Transverse colon (tissue), 4 donors: ENCODE results near the gene BTBD10. TPM values are rescaled to one million over a fixed set of nuclear protein-coding genes. Genes with fewer than 3 reads are reported as not detected.
"Not testable (repeated sequence)": the region's sequence is repeated elsewhere in the genome, so short reads cannot be mapped to it uniquely, and the experiment has no call there.

Source experiments
- DNase-seq: peaks from one replicate; pipeline ENCODE4 v3.0.0-alpha.2; 2019
- H3K27ac ChIP-seq, 4 donors: fragments of 200-600 bp; sonication (generic); 2 replicates each; pipeline ENCODE4 v1.5.1; 2016 to 2018; ENCODE audit warnings: inconsistent platforms in 4 of 4
- H3K27me3 ChIP-seq: fragments of 200-600 bp; sonication (generic); 2 replicates; pipeline ENCODE4 v1.5.1; 2017; ENCODE audit warnings: inconsistent platforms
- H3K36me3 ChIP-seq, 4 donors: fragments of 200-600 bp; sonication (generic); 2 replicates each; pipeline ENCODE4 v1.5.1; 2017 to 2019; ENCODE audit warnings: inconsistent platforms in 4 of 4
- H3K4me1 ChIP-seq, 4 donors: fragments of 200-600 bp; sonication (generic); 2 replicates each; pipeline ENCODE4 v1.5.1; 2017 to 2020; ENCODE audit warnings: inconsistent platforms in 4 of 4
- H3K4me3 ChIP-seq, 4 donors: fragments of 200-600 bp; sonication (generic); 1 replicate in 1 of 4; 2 replicates in 3 of 4; pipeline versions ENCODE4 v1.5.1 to v1.6.1; 2017 to 2019; ENCODE audit warnings: inconsistent platforms in 4 of 4
- H3K9me3 ChIP-seq, 2 donors: fragments of 200-600 bp; sonication (generic); 2 replicates each; pipeline ENCODE4 v1.5.1; 2017 to 2019; ENCODE audit warnings: inconsistent platforms in 2 of 2
- CTCF ChIP-seq, 5 experiments: fragments of 200-600 bp in 3 of 5; fragments of 450-650 bp in 2 of 5; sonication (generic) in 3 of 5; IDR thresholded peaks; 1 replicate in 2 of 5; 2 replicates in 3 of 5; pipeline ENCODE4 v1.5.1; 2016 to 2017; ENCODE audit warnings: antibody characterized with exemption in 5 of 5, inconsistent platforms in 3 of 5, mild to moderate bottlenecking in 2 of 5, moderate library complexity in 1 of 5
- EP300 ChIP-seq: sonication (generic); formaldehyde crosslinking; IDR thresholded peaks from one replicate; pipeline ENCODE4 v1.6.1; 2017; ENCODE audit warnings: antibody characterized with exemption, low read depth
- POLR2A ChIP-seq: fragments of 450-650 bp; IDR thresholded peaks from one replicate; pipeline ENCODE4 v1.6.1; 2016; ENCODE audit warnings: antibody characterized with exemption, mild to moderate bottlenecking, moderate library complexity
- POLR2AphosphoS5 ChIP-seq, 3 donors: sonication (generic); formaldehyde crosslinking; IDR thresholded peaks; one replicate each; pipeline ENCODE4 v1.6.1; 2016; ENCODE audit warnings: antibody characterized with exemption in 3 of 3
- WGBS, 2 donors: methylation state at CpG; one replicate each; pipeline ENCODE4 v1.1.5; 2018; ENCODE audit warnings: low coverage in 1 of 2; 5-methylcytosine and 5-hydroxymethylcytosine counted together
- in situ Hi-C, 4 donors: fragments of 200-750 bp; cut with MboI; loops; one replicate each; pipeline versions ENCODE4 v1.15.0 to v1.15.1; 2017; ENCODE audit warnings: low sequenced_read_pairs in 3 of 4, low pct_ligation_motif_present in 1 of 4, low pct_unique_long_range_greater_than_20kb in 1 of 4
- intact Hi-C: fragments of 100-400 bp; cut with DNase I; formaldehyde crosslinking; loops from one replicate; pipeline ENCODE4 v1.15.1; 2023; ENCODE audit warnings: low total_unique reads
- total RNA-seq, 4 donors: library from RNA; depleted of rRNA; stranded (reverse); fragments of >200 nt; gene quantifications; one replicate each; pipeline ENCODE4 v1.1.0, GENCODE V29; 2016

BTBD10 gene
- total RNA-seq, 4 donors from 2014 or later: 9.0 to 39.9 (median 32.9) TPM

DNA sequence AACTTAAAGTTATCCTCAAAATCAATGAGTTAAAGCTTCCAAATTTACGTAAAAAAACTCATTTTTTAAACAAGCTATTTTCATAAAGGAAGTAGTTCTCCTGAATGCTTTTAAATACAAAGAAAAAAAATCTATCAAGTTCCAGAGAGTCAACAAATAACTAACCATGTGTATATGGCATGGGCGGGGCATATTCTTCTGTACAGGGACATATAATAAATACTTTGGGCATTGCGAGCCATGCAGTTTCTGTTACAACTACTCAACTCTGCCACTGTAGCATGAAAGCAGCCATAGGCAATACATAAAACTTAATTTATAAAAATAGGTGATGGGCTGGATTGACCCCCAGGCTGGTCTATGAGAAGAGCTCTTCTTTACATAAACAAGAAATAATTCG lies 57.8 kb downstream of the BTBD10 start:
- Histone ChIP-seq H3K27me3 (no peaks in the 10 kb centered on the region), H3K4me3 (no peak overlapping the region), H3K4me1 (peaks cover 0 to 18% (median 5%) of the 10 kb centered on the region in 4 donors), H3K36me3 (peaks cover 0 to 13% (median 4%) of the 10 kb centered on the region in 4 donors), H3K9me3 (no peaks in the 10 kb centered on the region), H3K27ac (peak overlapping the region in 2 of 4 donors; percentile 4 to 38)
- TF ChIP-seq EP300: no peak
- TF ChIP-seq CTCF (IDR thresholded peaks at IDR 0.05): peak in 1 of 5 experiments; percentile 12
- no peak for TF ChIP-seq POLR2AphosphoS5 (IDR thresholded peaks at IDR 0.05)
- intact Hi-C loops: no loop called here
- peak; percentile 48 for DNase-seq
- WGBS, 2 donors: 69% methylated on average over 4 of the region's 4 CpGs
- in situ Hi-C loops: no loop called here

DNA sequence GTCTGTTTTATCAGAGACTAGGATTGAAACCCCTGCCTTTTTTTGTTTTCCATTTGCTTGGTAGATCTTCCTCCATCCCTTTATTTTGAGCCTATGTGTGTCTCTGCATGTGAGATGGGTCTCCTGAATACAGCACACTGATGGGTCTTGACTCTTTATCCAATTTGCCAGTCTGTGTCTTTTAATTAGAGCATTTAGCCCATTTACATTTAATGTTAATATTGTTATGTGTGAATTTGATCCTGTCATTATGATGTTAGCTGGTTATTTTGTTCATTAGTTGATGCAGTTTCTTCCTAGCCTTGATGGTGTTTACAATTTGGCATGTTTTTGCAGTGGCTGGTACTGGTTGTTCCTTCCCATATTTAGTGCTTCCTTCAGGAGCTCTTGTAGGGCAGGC lies 64.7 kb downstream of the BTBD10 start:
- H3K36me3 ChIP-seq, H3K4me1 ChIP-seq, H3K27me3 ChIP-seq, DNase-seq, in situ Hi-C loops, H3K4me3 ChIP-seq, H3K27ac ChIP-seq, H3K9me3 ChIP-seq, intact Hi-C loops: not testable (repeated sequence)

DNA sequence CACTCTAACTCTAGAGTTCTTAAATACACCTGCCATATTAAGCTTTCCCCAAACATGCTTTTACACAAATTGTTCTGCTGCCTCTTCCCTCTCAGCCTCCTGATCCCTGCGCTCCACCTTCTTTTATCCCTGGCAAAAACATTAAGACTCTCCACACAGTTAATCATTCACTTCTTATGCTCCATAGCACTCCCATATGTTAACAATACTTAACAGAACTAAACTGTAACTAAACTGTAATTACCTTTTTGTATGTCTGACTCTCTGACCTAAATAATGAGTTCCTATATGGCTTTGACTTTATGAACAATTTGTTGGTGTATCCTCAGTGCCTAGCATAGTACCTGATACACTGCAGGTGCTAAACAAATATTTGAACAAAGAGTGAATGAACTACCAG lies 71.8 kb downstream of the BTBD10 start:
- H3K4me3 ChIP-seq: no peak overlapping the region
- no peaks in the 10 kb centered on the region for H3K27me3 ChIP-seq
- in situ Hi-C loops: no loop called here
- H3K27ac ChIP-seq: peak overlapping the region; percentile 68 to 75 (median 70)
- no peak for DNase-seq
- H3K9me3 ChIP-seq: no peaks in the 10 kb centered on the region
- no peaks in the 10 kb centered on the region for H3K36me3 ChIP-seq
- 62 to 68% methylated on average over 1 of the region's 1 CpG for WGBS, 2 donors
- TF ChIP-seq POLR2A: peak; percentile 12
- peak in 1 of 3 donors; percentile 21 for TF ChIP-seq POLR2AphosphoS5 (IDR thresholded peaks at IDR 0.05)
- TF ChIP-seq EP300: no peak
- TF ChIP-seq CTCF (IDR thresholded peaks at IDR 0.05): no peak
- peaks cover 3 to 36% (median 9%) of the 10 kb centered on the region in 4 donors for H3K4me1 ChIP-seq
- intact Hi-C loops: no loop called here

GRCh38 chr11:13388741-13389140 lies 74.3 kb downstream of the BTBD10 start:
- 80 to 82% methylated on average over 3 to 5 of the region's 5 CpGs for WGBS, 2 donors

GRCh38 chr11:13386567-13386966 lies 76.5 kb downstream of the BTBD10 start:
- Histone ChIP-seq H3K27me3 (no peaks in the 10 kb centered on the region), H3K27ac (peak overlapping the region in 3 of 4 donors; percentile 63 to 70 (median 66)), H3K4me1 (peaks cover 3 to 34% (median 9%) of the 10 kb centered on the region in 4 donors), H3K9me3 (no peaks in the 10 kb centered on the region), H3K4me3 (no peak overlapping the region), H3K36me3 (no peaks in the 10 kb centered on the region)
- WGBS, 2 donors: 66% methylated on average over 2 of the region's 2 CpGs; no CpG with 5 or more reads in 1 of the 2 donors
- peak; percentile 16 to 53 (median 36) for TF ChIP-seq POLR2AphosphoS5 (IDR thresholded peaks at IDR 0.05)
- no peak for TF ChIP-seq CTCF (IDR thresholded peaks at IDR 0.05)
- TF ChIP-seq POLR2A: no peak
- intact Hi-C loops (no loop called here), in situ Hi-C loops (no loop called here)
- peak; percentile 65 for DNase-seq

More at GRCh38 chr11:13388741-13389140, 74.3 kb downstream of the BTBD10 start:
- Histone ChIP-seq H3K4me3 (no peak overlapping the region), H3K9me3 (no peaks in the 10 kb centered on the region), H3K27ac (no peak overlapping the region), H3K27me3 (no peaks in the 10 kb centered on the region), H3K4me1 (peaks cover 3 to 43% (median 9%) of the 10 kb centered on the region in 4 donors), H3K36me3 (no peaks in the 10 kb centered on the region)
- intact Hi-C loops (no loop called here), in situ Hi-C loops (no loop called here)
- DNase-seq: no peak
- no peak for TF ChIP-seq EP300
